ENCODE data around the gene FEM1C. TPM values are rescaled to one million over a fixed set of nuclear protein-coding genes. Genes with fewer than 3 reads are reported as not detected.

Gene FEM1C
- total and polyA plus RNA-seq, 9 of the 15 experiments (the other 6 are each of a cell fraction or from before 2014, with no cell fraction given), result 1.4 to 9.3 (median 4.3) TPM

- no peaks in the 10 kb centered on the region for H3K79me2 ChIP-seq (ENCODE audit: control insufficient read depth, insufficient read depth, low read length)
- no peaks in the 10 kb centered on the region for H4K20me1 ChIP-seq (replicated peaks; ENCODE audit: control insufficient read depth, insufficient read depth, low read length)
- POLR2A ChIA-PET, result no interaction called here
- H3K9me3 ChIP-seq (replicated peaks; ENCODE audit: control insufficient read depth, insufficient read depth, low read depth, low read length), result no peaks in the 10 kb centered on the region
- FAIRE-seq (no peak), ATAC-seq (no peak), DNase-seq (ENCODE audit: extremely low read depth in 1 of 4, low spot score in 3 of 4) (no peak)
- H3K9ac ChIP-seq (ENCODE audit: insufficient read depth in 1 of 2, low read depth in 2 of 2, low read length in 2 of 2), result no peak overlapping the region
- H3K36me3 ChIP-seq (ENCODE audit: control insufficient read depth, insufficient read depth, low read length), result no peaks in the 10 kb centered on the region
- H3K27ac ChIP-seq (ENCODE audit: extremely low read depth, low read depth, low read length), result no peak overlapping the region
- WGBS (ENCODE audit: insufficient coverage, low coverage, missing lambda C conversion rate), result 0% methylated on average over 2 of the region's 2 CpGs
- intact Hi-C loops (cut with micrococcal nuclease) (loop anchor here (1.0 to 10.0 kb wide), 3 partner anchors 24 to 1896 kb away; no protein-coding TSS in a partner anchor), in situ Hi-C loops (cut with MboI) (no loop called here)
- H3K27me3 ChIP-seq (ENCODE audit: control insufficient read depth in 2 of 2, insufficient read depth in 2 of 2, low read length in 2 of 2), result peaks cover 0 to 2% of the 10 kb centered on the region in 2 experiments; a peak in 1 of 5 replicates
- no peak overlapping the region for H2AFZ ChIP-seq (ENCODE audit: low read depth, low read length)
- no TSS peak for BruUV-seq (replicated peaks)
- no peaks in the 10 kb centered on the region for H3K9me1 ChIP-seq (ENCODE audit: control insufficient read depth, insufficient read depth, low read length)
- H3K4me3 ChIP-seq, result no peak overlapping the region
- TF ChIP-seq PCBP1 (IDR thresholded peaks at IDR 0.05; ENCODE audit: low read depth, low read length, poor library complexity, severe bottlenecking) (no peak), FOS (IDR thresholded peaks at IDR 0.05; ENCODE audit: extremely low read depth, insufficient read length) (no peak)
- H3K4me1 ChIP-seq (replicated peaks in 1 of 2; ENCODE audit: control insufficient read depth in 2 of 2, insufficient read depth in 2 of 2, low read length in 2 of 2), result no peaks in the 10 kb centered on the region
- H3K4me2 ChIP-seq (ENCODE audit: insufficient read depth, low read length), result no peak overlapping the region
- CTCF ChIA-PET (ENCODE audit: low intra/inter-chr PET ratio), result no interaction called here
Measured at GRCh38 chr5:115573133-115573532, 28.6 kb upstream of the FEM1C start.

GRCh38 chr5:115571441-115571878 is 26.9 kb upstream of the FEM1C start:
- 7% methylated on average over 5 of the region's 5 CpGs for WGBS (ENCODE audit: insufficient coverage, low coverage, missing lambda C conversion rate)
- Histone ChIP-seq H3K4me3 (no peak overlapping the region), H3K36me3 (ENCODE audit: control insufficient read depth, insufficient read depth, low read length) (no peaks in the 10 kb centered on the region), H3K4me2 (ENCODE audit: insufficient read depth, low read length) (no peak overlapping the region), H4K20me1 (replicated peaks; ENCODE audit: control insufficient read depth, insufficient read depth, low read length) (no peaks in the 10 kb centered on the region), H3K9ac (ENCODE audit: insufficient read depth in 1 of 2, low read depth in 2 of 2, low read length in 2 of 2) (no peak overlapping the region), H3K79me2 (ENCODE audit: control insufficient read depth, insufficient read depth, low read length) (no peaks in the 10 kb centered on the region), H3K27me3 (ENCODE audit: control insufficient read depth in 2 of 2, insufficient read depth in 2 of 2, low read length in 2 of 2) (peaks cover 0 to 2% of the 10 kb centered on the region in 2 experiments; a peak in 2 of 5 replicates), H3K9me3 (replicated peaks; ENCODE audit: control insufficient read depth, insufficient read depth, low read depth, low read length) (no peaks in the 10 kb centered on the region), H3K9me1 (ENCODE audit: control insufficient read depth, insufficient read depth, low read length) (no peaks in the 10 kb centered on the region), H3K4me1 (replicated peaks in 1 of 2; ENCODE audit: control insufficient read depth in 2 of 2, insufficient read depth in 2 of 2, low read length in 2 of 2) (no peaks in the 10 kb centered on the region), H3K27ac (ENCODE audit: extremely low read depth, low read depth, low read length) (no peak overlapping the region), H2AFZ (ENCODE audit: low read depth, low read length) (no peak overlapping the region)
- intact Hi-C loops (cut with micrococcal nuclease) (loop anchor here (5.0 to 10.0 kb wide), 2 partner anchors 187 to 1894 kb away; no protein-coding TSS in a partner anchor), in situ Hi-C loops (cut with MboI) (no loop called here)
- FAIRE-seq, result no peak
- peak; percentile 65; the same call in 2 of the 3 replicates for ATAC-seq
- POLR2A ChIA-PET, result interaction anchor here (0.8 kb wide), 1 partner anchor 52 kb away, joined by 3 read pairs; no protein-coding TSS in a partner anchor
- no peak for TF ChIP-seq PPARD (CRISPR knock-in tag; IDR thresholded peaks at IDR 0.05)
- TF ChIP-seq, protein P1, sequence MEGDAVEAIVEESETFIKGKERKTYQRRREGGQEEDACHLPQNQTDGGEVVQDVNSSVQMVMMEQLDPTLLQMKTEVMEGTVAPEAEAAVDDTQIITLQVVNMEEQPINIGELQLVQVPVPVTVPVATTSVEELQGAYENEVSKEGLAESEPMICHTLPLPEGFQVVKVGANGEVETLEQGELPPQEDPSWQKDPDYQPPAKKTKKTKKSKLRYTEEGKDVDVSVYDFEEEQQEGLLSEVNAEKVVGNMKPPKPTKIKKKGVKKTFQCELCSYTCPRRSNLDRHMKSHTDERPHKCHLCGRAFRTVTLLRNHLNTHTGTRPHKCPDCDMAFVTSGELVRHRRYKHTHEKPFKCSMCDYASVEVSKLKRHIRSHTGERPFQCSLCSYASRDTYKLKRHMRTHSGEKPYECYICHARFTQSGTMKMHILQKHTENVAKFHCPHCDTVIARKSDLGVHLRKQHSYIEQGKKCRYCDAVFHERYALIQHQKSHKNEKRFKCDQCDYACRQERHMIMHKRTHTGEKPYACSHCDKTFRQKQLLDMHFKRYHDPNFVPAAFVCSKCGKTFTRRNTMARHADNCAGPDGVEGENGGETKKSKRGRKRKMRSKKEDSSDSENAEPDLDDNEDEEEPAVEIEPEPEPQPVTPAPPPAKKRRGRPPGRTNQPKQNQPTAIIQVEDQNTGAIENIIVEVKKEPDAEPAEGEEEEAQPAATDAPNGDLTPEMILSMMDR (IDR thresholded peaks at IDR 0.05 in 2 of 3, conservative IDR thresholded peaks at IDR 0.05 in 1 of 3; ENCODE audit: insufficient read depth in 2 of 3, low read depth in 1 of 3, low read length in 3 of 3), result peak in 2 of 3 experiments; percentile 2 to 10; a peak in 1 of 6 replicates
- BruUV-seq (replicated peaks), result no TSS peak
- DNase-seq (ENCODE audit: extremely low read depth in 1 of 4, low spot score in 3 of 4), result no peak
- CTCF ChIA-PET (ENCODE audit: low intra/inter-chr PET ratio), result interaction anchor here (0.7 kb wide), 1 partner anchor 262 kb away, joined by 3 read pairs; no protein-coding TSS in a partner anchor
